Activated naive CD4-positive, alpha-beta T cell treated with anti-CD3 and anti-CD28 coated beads for 36 hours (primary cell): ENCODE measurements around the gene ERI3. TPM values are rescaled to one million over a fixed set of nuclear protein-coding genes. Genes with fewer than 3 reads are reported as not detected.
"Not testable (repeated sequence)": the region's sequence is repeated elsewhere in the genome, so short reads cannot be mapped to it uniquely, and the experiment has no call there.

Source experiments
- CTCF ChIA-PET: fragments of 350-600 bp; sonication (Branson Sonifier 250); formaldehyde crosslinking; loops from one replicate; lab custom pipeline; 2021; ENCODE audit warnings: antibody characterized with exemption; lab: Charles Lee
- DNase-seq: peaks from one replicate; pipeline ENCODE4 v3.0.0-alpha.2; 2020
- H3K27ac Mint-ChIP-seq: one replicate; pipeline ENCODE4 v1.8.0; 2021; ENCODE audit warnings: mild to moderate bottlenecking, mixed read lengths
- H3K27me3 Mint-ChIP-seq: one replicate; pipeline ENCODE4 v1.8.0; 2021; ENCODE audit warnings: low read depth, mixed read lengths
- H3K36me3 Mint-ChIP-seq: one replicate; pipeline ENCODE4 v1.8.0; 2021; ENCODE audit warnings: low read depth, mixed read lengths
- H3K4me1 Mint-ChIP-seq: one replicate; pipeline ENCODE4 v1.8.0; 2021; ENCODE audit warnings: low read depth, mixed read lengths
- H3K4me3 Mint-ChIP-seq: one replicate; pipeline ENCODE4 v1.8.0; 2021; ENCODE audit warnings: mild to moderate bottlenecking, moderate library complexity, mixed read lengths
- H3K9me3 Mint-ChIP-seq: one replicate; pipeline ENCODE4 v1.8.0; 2021; ENCODE audit warnings: mixed read lengths
- intact Hi-C: fragments of 100-400 bp; cut with micrococcal nuclease; formaldehyde crosslinking; loops from one replicate; pipeline ENCODE4 v1.15.1; 2023
- total RNA-seq, 2 experiments: library from RNA; stranded (reverse); gene quantifications; one replicate each; pipeline ENCODE4 v1.2.3, GENCODE V29; 2021

Gene ERI3
- total RNA-seq, 2 experiments from 2014 or later: 42.4 to 43.0 TPM

DNA sequence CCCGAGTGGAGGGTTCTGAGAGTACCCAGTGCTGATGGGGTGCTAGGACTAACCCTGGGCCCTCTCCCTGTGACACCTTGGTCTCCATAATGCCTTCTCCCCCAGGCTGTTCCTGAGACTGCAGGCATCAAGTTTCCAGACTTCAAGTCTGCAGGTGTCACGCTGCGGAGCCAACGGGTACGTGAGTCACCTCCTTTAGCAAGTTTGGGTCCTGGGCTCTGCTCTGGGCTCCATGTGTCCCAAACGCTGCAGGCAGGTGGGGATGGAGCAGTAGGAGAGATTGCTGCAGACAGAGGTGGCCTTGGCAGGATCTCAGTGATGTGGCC is 135.8 kb downstream of the ERI3 start:
- CTCF ChIA-PET: interaction anchor here (1.2 to 4.8 kb wide), 3 partner anchors 17 to 375 kb away, joined by 3 to 34 read pairs (median 4); no protein-coding TSS in a partner anchor
- Mint-ChIP-seq H3K36me3 (peaks cover 12% of the 10 kb centered on the region), H3K27me3 (no peaks in the 10 kb centered on the region), H3K4me3 (no peak overlapping the region), H3K4me1 (peaks cover 30% of the 10 kb centered on the region), H3K27ac (no peak overlapping the region), H3K9me3 (no peaks in the 10 kb centered on the region)
- no peak for DNase-seq
- intact Hi-C loops: no loop called here

DNA sequence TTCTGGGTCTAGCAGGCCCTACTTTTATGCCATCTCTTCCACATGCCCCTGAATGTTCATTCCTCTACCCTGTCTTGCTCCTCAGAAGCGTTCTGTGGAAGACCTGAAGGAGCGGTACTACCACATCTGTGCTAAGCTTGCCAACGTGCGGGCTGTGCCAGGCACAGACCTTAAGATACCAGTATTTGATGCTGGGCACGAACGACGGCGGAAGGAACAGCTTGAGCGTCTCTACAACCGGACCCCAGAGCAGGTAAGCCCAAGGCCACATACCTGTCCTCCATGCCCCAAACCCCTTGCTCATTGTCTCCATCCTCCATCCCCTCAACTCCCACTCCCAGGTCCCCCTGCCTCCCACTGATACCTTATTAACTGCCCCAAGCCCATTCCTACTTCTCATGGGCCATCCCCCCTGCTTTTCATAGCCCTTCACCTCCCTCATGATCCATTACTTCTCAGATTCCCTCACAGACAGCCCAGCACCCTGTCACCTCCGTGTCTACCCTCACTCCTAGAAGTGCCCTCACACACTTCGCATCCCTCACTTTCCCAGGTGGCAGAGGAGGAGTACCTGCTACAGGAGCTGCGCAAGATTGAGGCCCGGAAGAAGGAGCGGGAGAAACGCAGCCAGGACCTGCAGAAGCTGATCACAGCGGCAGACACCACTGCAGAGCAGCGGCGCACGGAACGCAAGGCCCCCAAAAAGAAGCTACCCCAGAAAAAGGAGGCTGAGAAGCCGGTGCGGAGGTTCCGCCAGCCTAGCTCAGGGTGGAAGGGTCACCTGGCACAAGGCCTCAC is 136.4 kb downstream of the ERI3 start:
- CTCF ChIA-PET: interaction anchor here (0.5 to 4.8 kb wide), 11 partner anchors 7 to 506 kb away, joined by 3 to 34 read pairs (median 4); no protein-coding TSS in a partner anchor
- intact Hi-C loops: no loop called here
- Mint-ChIP-seq H3K36me3 (peaks cover 12% of the 10 kb centered on the region), H3K27me3 (no peaks in the 10 kb centered on the region), H3K27ac (peak overlapping the region; percentile 56), H3K4me1 (peaks cover 30% of the 10 kb centered on the region), H3K9me3 (no peaks in the 10 kb centered on the region), H3K4me3 (no peak overlapping the region)
- DNase-seq: no peak

DNA sequence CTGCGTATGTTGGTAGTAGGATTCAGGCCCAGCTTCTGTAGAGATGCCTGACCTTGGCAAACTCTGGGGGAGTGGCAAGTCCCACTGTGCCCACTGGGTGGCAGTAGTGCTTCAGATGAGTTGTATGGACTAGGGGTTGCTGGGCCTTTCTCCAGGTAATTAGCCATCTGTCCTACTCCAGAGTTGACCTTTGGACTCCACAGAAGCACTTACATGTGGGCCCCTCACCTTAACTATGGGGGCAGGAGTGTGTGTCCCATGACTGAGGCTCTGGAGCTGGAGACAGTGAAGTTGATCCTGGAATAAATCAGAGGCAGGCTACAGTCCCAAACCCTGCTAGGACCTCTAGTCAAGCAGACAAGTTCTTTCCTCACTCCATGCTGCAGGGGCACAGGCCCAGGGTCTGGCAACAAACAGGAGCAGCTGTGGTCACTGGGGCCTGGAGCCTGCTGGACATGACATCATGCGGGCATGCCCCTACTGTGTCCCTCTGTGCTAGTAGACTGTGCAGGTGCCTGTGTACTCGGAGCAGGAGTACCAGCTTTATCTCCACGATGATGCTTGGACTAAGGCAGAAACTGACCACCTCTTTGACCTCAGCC is 137.1 kb downstream of the ERI3 start:
- CTCF ChIA-PET: interaction anchor here (0.5 to 4.8 kb wide), 29 partner anchors 8 to 505 kb away, joined by 3 to 34 read pairs (median 4); no protein-coding TSS in a partner anchor
- no peak overlapping the region for H3K4me3 Mint-ChIP-seq
- H3K9me3 Mint-ChIP-seq: no peaks in the 10 kb centered on the region
- peak; percentile 91 for DNase-seq
- peaks cover 24% of the 10 kb centered on the region for H3K4me1 Mint-ChIP-seq
- H3K36me3 Mint-ChIP-seq: peaks cover 12% of the 10 kb centered on the region
- peak overlapping the region; percentile 56 for H3K27ac Mint-ChIP-seq
- intact Hi-C loops: loop anchor here (1.0 to 2.0 kb wide), 5 partner anchors 21 to 435 kb away; no protein-coding TSS in a partner anchor
- no peaks in the 10 kb centered on the region for H3K27me3 Mint-ChIP-seq

DNA sequence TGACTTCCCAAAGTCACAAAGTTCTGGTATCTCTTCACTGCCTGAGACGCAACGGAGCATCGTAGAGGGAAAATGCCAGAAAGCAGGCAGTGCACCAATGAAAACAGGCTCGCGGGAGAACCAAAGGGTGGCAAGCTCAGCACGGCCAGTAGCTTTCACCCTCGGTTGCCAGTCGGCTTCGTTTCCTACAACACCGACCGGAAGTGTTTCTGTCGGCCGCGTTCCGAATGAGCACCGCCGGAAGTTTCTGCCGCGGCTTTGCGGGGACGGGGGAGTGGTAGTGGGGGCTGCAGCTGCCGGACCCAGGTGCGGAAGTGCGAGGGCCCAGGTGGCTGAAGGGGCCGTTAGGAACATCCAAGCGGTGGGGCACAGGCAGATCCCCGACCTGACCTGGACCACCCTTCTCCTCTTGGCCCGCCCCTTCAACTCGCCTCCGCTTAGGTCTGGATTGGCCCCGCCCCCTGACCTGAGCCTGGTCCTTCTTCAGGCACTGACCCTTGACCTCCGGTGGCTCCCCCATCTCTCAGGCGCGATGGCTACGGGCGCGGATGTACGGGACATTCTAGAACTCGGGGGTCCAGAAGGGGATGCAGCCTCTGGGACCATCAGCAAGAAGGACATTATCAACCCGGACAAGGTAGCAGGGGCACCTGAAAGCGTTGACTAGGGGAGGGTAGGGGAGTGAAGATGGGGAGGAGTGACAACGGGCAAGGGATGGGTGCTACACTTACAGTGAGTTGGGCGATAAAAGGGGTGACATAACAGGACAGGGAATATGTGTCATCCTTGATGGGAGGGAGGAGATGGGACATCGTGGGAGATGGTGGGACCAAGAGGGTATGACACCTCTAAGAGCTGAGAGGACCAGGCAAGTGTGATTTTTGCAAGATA is 141.6 kb downstream of the ERI3 start, which contains the start of gene DMAP1:
TSS of gene DMAP1 (plus strand) at position 250 of the 891 bp plus-strand sequence. CDS start at position 533, 283 bp downstream.
- Mint-ChIP-seq H3K27ac (peak within 1 kb of the TSS; percentile 86), H3K9me3 (no peaks in the 10 kb centered on the region), H3K36me3 (peaks cover 7% of the 10 kb centered on the region), H3K27me3 (no peaks in the 10 kb centered on the region), H3K4me3 (peak within 1 kb of the TSS; percentile 87), H3K4me1 (peaks cover 27% of the 10 kb centered on the region)
- peak; percentile 89 for DNase-seq
- CTCF ChIA-PET: interaction anchor here (0.7 to 1.1 kb wide), 4 partner anchors 25 to 440 kb away, joined by 3 to 4 read pairs (median 3); no protein-coding TSS in a partner anchor
- intact Hi-C loops: loop anchor here (1.0 to 5.0 kb wide), 4 partner anchors 41 to 506 kb away; partner anchors contain the start of genes RNF220 and ST3GAL3

DNA sequence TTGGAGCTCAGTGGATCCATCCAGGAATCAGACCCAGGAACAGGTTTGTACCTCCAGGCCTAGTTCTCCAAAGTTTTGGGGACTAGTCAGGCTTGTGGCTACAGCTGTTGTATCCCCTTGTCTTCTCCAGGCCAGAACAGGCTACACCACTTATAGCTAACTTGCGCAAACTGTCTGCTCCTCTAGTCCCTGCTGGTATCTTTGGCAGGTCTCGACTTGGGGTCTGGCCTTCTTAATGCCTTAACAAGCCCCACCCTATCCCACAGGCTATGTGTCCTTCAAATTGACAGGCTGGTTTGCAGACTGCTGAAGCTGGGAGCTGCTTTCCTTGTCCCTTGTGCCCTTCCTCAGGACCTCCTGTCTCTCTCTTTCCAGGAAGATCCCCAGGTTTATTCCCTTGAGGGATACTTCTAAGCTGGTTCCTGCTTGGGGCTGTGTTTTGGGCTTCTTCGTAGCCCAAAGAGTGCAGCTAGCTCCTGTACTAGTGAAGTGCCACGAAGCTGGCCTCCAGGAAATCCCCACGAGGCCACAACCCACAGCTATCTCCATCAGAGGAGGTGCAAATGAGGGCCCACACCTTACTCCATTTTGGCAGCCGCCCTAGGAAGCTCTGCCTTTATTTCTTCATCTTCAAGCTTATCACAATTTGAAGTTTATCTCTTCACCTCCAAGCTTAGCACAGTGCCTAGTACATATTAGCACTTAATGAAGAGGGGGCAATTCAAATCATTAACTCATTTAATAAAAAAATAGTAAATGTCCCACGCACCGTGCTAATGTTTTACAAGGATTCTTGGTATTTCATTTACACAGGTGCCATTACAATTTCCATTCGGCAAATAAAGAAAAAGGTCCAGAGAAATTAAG is 142.5 kb downstream of the ERI3 start:
- intact Hi-C loops: loop anchor here (1.0 to 5.0 kb wide), 4 partner anchors 42 to 505 kb away; partner anchors contain the start of genes RNF220 and ST3GAL3
- Mint-ChIP-seq H3K27ac (peak overlapping the region; percentile 86), H3K4me1 (peaks cover 27% of the 10 kb centered on the region), H3K36me3 (peaks cover 3% of the 10 kb centered on the region), H3K4me3 (peak overlapping the region; percentile 87), H3K27me3 (no peaks in the 10 kb centered on the region), H3K9me3 (no peaks in the 10 kb centered on the region)
- CTCF ChIA-PET: interaction anchor here (0.6 to 1.1 kb wide), 6 partner anchors 26 to 441 kb away, joined by 3 to 4 read pairs (median 3); no protein-coding TSS in a partner anchor
- DNase-seq: peak; percentile 65

DNA sequence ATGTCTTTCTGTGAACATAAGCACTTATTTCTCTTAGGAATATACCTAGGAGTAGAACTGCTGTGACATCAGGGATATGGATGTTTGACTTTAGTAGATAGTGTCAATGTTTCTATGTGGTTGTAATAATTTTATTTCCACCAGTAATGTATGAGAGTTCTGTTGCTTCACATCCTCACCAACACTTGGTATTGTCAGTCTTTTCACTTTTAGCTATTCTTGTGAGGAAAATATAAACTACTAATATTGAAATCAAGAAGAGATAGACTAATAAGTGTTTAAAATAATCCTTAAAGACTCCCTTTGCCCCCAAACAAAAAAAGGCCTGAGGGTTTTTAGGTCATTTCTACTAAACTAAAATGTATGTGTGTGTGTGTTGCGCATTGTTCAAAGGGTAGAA is 144.5 kb downstream of the ERI3 start:
- intact Hi-C loops: loop anchor here (5.0 kb wide), 2 partner anchors 118 to 197 kb away; partner anchors contain the start of gene RNF220
- H3K36me3 Mint-ChIP-seq: no peaks in the 10 kb centered on the region
- H3K27me3 Mint-ChIP-seq: no peaks in the 10 kb centered on the region
- H3K9me3 Mint-ChIP-seq: no peaks in the 10 kb centered on the region
- no peak overlapping the region for H3K4me3 Mint-ChIP-seq
- no peak overlapping the region for H3K27ac Mint-ChIP-seq
- DNase-seq: no peak
- H3K4me1 Mint-ChIP-seq: peaks cover 22% of the 10 kb centered on the region
- CTCF ChIA-PET: no interaction called here

DNA sequence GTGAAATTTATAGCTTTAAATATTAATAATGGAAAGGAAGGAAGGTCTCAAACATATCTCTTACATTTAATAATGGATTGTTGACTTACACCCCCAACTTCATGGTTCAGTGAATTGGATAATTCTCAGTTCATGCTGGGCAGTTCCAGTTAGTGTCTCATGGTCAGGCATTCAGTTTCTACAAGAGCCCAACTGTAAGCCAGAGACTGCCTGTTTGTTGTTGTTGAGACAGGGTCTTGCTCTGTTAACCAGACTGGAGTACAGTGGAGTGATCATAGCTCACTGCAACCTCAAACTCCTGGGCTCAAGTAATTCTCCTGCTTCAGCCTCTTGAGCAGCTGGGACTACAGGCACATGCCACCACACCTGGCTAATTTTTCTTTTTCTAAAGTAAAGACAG is 146.8 kb downstream of the ERI3 start:
- Mint-ChIP-seq H3K9me3 (no peaks in the 10 kb centered on the region), H3K36me3 (no peaks in the 10 kb centered on the region), H3K4me1 (peaks cover 6% of the 10 kb centered on the region), H3K4me3 (no peak overlapping the region), H3K27me3 (no peaks in the 10 kb centered on the region), H3K27ac (no peak overlapping the region)
- intact Hi-C loops: no loop called here
- CTCF ChIA-PET: interaction anchor here (1.3 kb wide), 1 partner anchor 9 kb away, joined by 3 read pairs; no protein-coding TSS in a partner anchor
- DNase-seq: no peak

DNA sequence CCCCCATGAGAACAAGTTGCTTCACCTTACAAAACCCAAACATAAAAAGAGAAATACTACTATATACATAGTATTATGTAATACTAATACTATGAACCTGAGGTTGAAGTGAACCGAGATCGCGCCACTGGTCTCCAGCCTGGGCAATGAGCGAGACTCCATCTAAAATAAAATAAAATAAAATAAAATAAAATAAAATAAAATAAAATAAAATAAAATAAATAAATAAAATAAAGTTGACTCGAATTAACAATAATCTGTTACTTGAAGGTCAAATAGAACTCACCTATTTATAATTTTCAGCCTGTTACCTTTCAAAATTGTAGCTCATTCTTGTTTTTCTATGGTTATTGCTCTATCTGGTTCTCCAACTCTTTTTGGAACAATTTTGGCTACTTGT is 148.5 kb downstream of the ERI3 start:
- H3K36me3 Mint-ChIP-seq, H3K4me1 Mint-ChIP-seq, intact Hi-C loops, DNase-seq, H3K4me3 Mint-ChIP-seq, CTCF ChIA-PET, H3K9me3 Mint-ChIP-seq, H3K27ac Mint-ChIP-seq, H3K27me3 Mint-ChIP-seq: not testable (repeated sequence)

DNA sequence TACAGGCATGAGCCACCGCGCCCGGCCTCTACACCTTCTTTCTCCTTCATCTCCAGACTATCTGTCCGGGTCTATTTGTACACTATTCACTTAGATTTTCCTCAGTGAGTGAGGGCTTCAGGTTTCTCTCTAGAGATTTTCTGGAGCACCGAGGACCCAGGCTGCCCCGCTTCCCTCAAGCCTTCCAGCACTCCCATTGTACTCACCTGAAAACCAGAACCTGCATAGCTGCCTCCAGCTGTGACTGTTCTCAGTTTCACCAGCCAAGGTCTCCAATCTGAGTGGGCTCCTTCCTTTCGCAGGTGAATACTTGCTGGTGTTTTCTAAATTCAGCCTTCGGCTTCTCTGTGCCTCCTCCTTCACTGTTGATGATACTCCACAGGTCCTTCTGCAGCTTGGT is 154.7 kb downstream of the ERI3 start:
- Mint-ChIP-seq H3K4me1 (no peaks in the 10 kb centered on the region), H3K27ac (no peak overlapping the region), H3K9me3 (no peaks in the 10 kb centered on the region), H3K4me3 (no peak overlapping the region), H3K36me3 (no peaks in the 10 kb centered on the region), H3K27me3 (no peaks in the 10 kb centered on the region)
- DNase-seq: no peak
- intact Hi-C loops: no loop called here
- CTCF ChIA-PET: interaction anchor here (0.6 kb wide), 1 partner anchor 17 kb away, joined by 4 read pairs; no protein-coding TSS in a partner anchor

DNA sequence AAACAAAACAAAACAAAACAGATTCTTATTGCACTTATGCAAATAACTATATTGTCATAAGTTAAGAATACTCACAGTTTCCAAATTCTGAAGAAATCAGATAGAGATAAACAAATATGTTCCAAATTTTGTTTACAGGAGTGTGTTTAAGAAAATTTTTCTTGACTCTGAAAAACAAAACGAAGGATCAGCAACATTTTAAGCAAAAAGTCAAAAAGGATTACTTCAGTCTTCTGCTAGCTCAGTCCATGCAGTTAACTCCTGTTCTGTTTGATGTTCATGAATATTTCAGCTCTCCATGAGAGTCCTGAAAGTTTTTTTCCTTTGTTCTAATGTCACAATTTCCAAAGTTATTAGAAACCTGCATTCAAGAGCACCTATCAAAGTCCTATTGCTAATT is 180.4 kb downstream of the ERI3 start:
- no peak overlapping the region for H3K4me3 Mint-ChIP-seq
- DNase-seq: no peak
- peaks cover 8% of the 10 kb centered on the region for H3K9me3 Mint-ChIP-seq
- H3K27me3 Mint-ChIP-seq: peaks cover 4% of the 10 kb centered on the region
- intact Hi-C loops: no loop called here
- CTCF ChIA-PET: no interaction called here
- H3K27ac Mint-ChIP-seq: no peak overlapping the region
- H3K4me1 Mint-ChIP-seq: no peaks in the 10 kb centered on the region
- peaks cover 2% of the 10 kb centered on the region for H3K36me3 Mint-ChIP-seq
